ENCODE results near the gene GSK3B.

GSK3B gene

GRCh38 chr3:119818937-119819336 is 275.3 kb downstream of the GSK3B start:
- no peak for DNase-seq (ENCODE audit: low read depth in 2 of 2)

DNA sequence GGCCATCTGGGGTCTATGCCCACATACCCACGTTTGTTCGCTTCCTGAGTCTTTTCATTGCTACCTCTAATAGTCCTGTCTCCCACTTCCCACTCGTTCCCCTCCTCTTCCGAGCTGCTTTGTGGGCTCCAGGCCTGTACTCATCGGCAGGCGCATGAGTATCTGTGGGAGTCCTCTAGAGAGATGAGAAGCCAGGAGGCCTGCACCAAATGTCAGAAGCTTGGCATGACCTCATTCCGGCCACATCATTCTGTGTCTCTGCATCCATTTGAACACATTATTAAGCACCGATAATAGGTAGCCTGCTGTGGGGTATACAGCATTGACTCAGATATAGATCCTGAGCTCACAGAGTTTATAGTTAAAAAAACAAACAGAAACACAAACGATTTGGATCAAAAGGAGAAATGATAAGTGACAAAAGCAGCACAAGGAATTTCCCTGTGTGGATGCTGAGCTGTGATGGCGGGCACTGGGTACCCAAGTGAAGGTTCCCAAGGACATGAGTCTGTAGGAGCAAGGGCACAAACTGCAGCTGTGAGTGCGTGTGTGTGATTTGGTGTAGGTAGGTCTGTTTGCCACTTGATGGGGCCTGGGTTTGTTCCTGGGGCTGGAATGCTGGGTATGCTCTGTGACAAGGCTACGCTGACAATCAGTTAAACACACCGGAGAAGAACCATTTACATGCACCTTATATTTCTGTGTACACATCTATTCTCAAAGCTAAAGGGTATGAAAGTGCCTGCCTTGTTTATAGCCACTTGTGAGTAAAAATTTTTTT is 276.5 kb downstream of the GSK3B start:
- no peak for DNase-seq (ENCODE audit: low read depth in 2 of 2)

DNA sequence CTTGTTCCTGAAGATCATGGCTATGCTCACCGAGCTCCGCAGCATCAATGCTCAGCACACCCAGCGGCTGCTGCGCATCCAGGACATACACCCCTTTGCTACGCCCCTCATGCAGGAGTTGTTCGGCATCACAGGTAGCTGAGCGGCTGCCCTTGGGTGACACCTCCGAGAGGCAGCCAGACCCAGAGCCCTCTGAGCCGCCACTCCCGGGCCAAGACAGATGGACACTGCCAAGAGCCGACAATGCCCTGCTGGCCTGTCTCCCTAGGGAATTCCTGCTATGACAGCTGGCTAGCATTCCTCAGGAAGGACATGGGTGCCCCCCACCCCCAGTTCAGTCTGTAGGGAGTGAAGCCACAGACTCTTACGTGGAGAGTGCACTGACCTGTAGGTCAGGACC is 277.2 kb downstream of the GSK3B start:
- no peak for DNase-seq (ENCODE audit: low read depth in 2 of 2)

GRCh38 chr3:119815716-119816115 is 278.5 kb downstream of the GSK3B start:
- DNase-seq (ENCODE audit: low read depth in 2 of 2): no peak

DNA sequence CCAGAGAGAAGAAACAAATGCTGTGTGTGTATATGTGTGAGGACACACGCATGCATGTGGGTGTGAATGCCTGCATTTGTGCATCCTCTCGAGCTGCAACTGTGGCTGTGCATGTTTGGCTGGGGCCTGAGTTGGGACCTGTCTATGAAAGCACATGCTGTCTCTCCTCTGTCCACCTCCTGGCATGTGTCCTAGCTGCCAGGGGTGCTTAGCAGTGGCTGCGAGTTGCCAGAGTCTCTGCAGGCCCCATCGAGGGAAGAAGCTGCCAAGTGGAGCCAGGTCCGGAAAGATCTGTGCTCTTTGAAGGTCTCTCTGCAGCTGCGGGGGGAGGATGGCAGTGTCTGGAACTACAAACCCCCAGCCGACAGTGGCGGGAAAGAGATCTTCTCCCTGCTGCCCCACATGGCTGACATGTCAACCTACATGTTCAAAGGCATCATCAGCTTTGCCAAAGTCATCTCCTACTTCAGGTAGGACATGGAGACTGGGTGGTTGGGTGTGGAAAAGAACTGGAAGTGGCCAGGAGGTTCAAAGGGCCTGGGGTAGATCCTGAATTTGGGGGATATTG is 281.7 kb downstream of the GSK3B start:
- no peak for DNase-seq (ENCODE audit: low read depth in 2 of 2)

- peak; percentile 35 for DNase-seq (ENCODE audit: low read depth in 2 of 2)
Observed at GRCh38 chr3:119810018-119810435, 284.2 kb downstream of the GSK3B start.

DNA sequence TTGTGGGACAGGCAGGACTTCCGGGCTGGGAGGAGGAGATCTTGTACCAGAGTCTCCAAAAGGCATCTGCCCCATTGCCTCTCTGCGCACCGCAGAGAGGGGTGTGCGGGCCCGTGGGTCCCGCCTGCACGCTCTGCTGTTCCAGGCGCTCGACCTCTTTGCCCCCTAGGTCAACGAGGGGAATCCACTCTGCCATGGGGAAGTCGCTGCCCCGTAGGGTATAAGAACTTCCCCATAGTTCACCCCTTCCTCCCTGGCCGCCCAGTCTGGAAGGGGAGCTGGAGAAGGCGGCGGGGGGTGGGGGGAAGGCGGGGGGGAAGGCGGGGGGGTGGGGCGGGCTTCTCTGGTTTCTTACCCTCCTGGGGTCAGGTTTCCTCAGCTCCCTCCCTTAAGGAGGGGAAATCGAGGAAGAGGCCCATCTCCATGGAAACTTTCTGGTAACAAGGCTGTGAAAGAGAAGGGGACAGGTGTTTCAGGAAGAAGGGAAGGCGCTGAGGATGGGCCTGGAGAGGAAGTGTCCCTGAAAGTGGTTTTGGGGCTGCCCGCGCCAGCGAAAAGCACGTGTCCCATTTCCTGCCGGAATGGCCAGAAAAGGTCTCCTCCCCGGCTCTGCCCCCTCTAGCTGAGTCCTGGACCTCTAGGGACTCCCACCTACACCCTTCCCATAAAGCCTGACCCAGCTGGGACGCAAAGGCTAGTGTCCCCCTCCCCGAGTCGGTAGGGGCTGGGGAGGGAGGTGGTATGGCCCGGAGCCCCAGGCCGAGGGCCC is 284.8 kb downstream of the GSK3B start:
- no peak for DNase-seq (ENCODE audit: low read depth in 2 of 2)

GRCh38 chr3:119808843-119809242 is 285.4 kb downstream of the GSK3B start:
- DNase-seq (ENCODE audit: low read depth in 2 of 2): no peak

GRCh38 chr3:119808244-119808643 is 286.0 kb downstream of the GSK3B start:
- no peak for DNase-seq (ENCODE audit: low read depth in 2 of 2)

DNA sequence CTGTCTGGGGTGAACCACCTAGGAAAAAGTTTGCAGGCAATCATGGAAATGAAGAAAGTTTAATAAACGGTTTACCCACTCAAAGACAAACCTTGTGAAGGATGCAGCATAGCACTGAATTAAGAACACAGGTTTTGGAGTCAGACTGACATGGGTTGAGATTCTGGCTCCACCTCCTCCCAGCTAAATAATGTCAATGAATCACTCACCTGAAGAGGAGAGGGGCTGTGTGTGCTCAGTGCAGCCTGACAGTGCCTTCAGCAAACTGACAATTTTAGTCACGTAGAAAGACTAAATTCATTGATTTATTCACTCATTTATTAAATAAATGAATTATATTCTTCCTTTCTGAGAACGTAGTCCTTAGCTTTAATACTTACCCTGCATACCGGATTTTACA is 293.4 kb downstream of the GSK3B start:
- no peak for DNase-seq (ENCODE audit: low read depth in 2 of 2)

- DNase-seq (ENCODE audit: low read depth in 2 of 2): no peak
Observed at GRCh38 chr3:119796785-119797184, 297.5 kb downstream of the GSK3B start.

DNA sequence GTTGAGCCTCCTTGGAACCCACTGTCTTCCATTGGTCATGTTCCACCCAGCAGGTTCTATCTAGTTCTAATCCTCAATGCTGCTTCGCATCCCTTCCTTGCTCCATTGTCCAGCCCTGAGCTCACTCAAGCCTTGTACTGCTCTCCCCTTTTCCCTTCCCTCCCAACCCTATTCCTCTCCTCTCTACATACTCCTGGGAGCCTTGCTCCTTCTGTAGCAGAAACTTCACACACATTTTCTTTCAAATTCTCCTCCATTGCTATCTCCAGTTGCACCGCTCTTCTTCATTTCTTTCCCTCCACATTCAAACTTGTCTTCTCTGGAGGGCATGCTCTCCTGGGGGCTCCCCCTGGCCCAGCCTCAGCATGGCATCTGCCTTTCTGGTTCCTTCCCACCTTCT is 297.9 kb downstream of the GSK3B start:
- no peak for DNase-seq (ENCODE audit: low read depth in 2 of 2)

DNA sequence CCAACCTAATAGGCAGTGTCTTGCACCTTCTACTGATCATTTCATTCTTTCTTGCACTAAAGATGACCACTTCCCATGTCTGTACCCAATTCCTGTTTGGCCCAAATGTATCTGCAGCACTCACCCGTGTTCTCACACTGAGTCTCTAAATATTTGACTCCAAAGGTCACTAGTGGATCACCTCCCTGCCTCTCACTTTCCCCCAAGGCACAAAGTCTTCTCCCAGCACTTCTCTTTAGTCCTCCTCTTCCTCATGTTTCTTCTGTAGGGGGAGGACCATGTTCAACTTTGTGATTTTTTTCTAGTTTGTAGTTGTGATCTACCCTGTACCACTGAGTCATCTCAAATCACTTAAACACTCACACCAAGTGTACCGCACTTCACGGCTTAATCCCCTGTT is 298.4 kb downstream of the GSK3B start:
- DNase-seq (ENCODE audit: low read depth in 2 of 2): no peak

DNA sequence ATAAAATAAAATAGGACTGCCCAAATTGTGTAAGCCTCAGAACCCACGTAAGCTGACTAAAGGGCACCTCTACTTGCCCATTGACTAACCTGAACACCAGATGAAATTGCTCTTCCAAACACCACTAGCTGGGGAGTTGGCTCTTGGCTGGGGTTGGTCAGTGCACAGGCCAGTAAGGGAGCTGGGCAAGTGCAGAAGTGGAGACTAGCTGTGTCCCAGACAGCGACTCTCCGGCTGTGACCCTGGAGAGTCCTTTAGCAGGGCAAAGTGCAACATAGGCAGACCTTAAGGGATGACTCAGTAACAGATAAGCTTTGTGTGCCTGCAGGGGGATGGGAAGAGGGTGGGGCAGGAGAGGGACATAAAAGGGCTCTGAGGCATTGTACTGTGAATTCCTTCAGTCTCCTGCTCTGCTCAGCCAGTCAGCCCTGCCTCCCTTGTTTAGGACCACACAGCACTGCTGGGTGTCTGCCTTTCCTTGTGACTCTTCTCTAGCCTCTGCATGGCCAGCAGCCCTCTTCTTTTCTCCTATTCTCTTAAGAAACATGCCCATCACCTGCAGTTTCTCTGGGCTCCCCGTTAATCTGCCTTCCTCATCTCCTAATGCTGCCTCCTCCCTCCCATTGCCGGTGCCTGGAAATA is 299.2 kb downstream of the GSK3B start:
- DNase-seq (ENCODE audit: low read depth in 2 of 2): no peak

- DNase-seq (ENCODE audit: low read depth in 2 of 2): no peak
Observed at GRCh38 chr3:119794401-119794800, 299.8 kb downstream of the GSK3B start.

DNA sequence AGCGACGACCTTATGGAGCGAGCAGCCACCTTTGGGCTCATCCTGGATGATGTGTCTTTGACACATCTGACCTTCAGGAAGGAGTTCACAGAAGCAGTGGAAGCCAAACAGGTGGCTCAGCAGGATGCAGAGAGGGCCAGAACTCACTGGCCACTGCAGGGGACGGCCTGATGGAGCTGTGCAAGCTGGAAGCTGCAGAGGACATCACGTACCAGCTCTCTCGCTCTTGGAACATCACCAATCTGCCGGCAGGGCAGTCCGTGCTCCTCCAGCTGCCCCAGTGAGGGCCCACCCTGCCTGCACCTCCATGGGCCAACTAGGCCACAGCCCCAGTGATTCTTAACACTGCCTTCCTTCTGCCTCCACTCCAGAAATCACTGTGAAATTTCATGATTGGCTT is 302.0 kb downstream of the GSK3B start:
- DNase-seq (ENCODE audit: low read depth in 2 of 2): no peak

DNA sequence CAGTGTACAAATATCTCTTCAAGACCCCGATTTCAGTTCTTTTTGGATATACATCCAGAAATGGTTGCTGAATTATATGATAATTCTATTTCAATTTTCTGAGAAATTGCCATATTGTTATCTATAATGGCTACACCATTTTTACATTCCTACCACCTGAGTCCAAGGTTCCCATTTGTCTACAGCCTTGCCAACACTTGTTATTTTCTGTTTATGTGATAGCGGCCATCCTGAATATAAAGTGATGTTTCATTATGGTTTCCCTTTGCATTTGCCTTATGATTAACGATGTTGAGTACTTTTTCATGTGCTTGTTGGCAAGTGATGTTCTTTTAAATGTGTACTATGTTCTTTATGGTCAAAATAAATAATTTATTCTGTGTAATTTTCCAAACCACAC is 303.9 kb downstream of the GSK3B start:
- no peak for DNase-seq (ENCODE audit: low read depth in 2 of 2)

- DNase-seq (ENCODE audit: low read depth in 2 of 2): no peak
Observed at GRCh38 chr3:119786409-119786808, 307.8 kb downstream of the GSK3B start.

- DNase-seq (ENCODE audit: low read depth in 2 of 2): no peak
Observed at GRCh38 chr3:119783883-119784282, 310.4 kb downstream of the GSK3B start.

GRCh38 chr3:119783255-119783654 is 311.0 kb downstream of the GSK3B start:
- no peak for DNase-seq (ENCODE audit: low read depth in 2 of 2)

DNA sequence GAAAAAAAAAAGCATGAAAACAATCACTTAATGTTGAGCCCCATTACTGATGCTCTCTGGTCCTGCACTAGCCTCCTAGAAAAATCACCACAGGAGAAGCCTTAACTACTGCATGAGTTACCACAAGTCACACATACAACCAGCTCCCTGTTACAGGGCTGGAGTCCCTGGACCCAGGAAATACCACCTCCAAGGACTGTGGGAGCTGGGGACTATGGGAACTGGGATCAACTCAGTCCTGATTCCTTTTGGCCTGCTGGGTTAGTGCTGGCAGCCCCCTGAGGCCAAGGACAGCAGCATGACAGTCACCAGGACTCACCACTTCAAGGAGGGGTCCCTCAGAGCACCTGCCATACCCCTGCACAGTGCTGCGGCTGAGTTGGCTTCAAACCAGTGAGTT is 311.8 kb downstream of the GSK3B start:
- no peak for DNase-seq (ENCODE audit: low read depth in 2 of 2)

All from stimulated activated CD8-positive, alpha-beta memory T cell treated with anti-CD3 and anti-CD28 coated beads, Interleukin-2, amount 100 ng/mL, for 48 hours (primary cell).